ENCODE measurements around the gene CCDC144A. TPM values are rescaled to one million over a fixed set of nuclear protein-coding genes. Genes with fewer than 3 reads are reported as not detected.

Gene CCDC144A
- total and polyA plus RNA-seq, 7 donors: 1.9 to 21.2 (median 3.9) TPM; not detected in 2

Small RNA genes within 50 kb of the gene (small RNA-seq; reads per million reads assigned to genes)
- 0 reads per million in 3 donors for gene AC022596.1
- gene RNU6-405P: 0 reads per million in 3 donors

Other genes with a start within 250 kb of the CCDC144A start
- 1 to 10 TPM; 2.2 to 5.7 (median 3.9) TPM for gene LRRC75A, start 198.0 kb upstream of the CCDC144A start, total RNA-seq
- gene LRRC75A, start 198.0 kb upstream of the CCDC144A start, polyA plus RNA-seq: 10 to 100 TPM; 25.5 to 40.5 (median 37.2) TPM
- 1 to 10 TPM; 5.0 to 8.1 (median 7.4) TPM for gene ZNF287, start 121.0 kb upstream of the CCDC144A start, total RNA-seq
- 1 to 10 TPM in 2 of 3 donors, under 1 TPM in 1; 0.46 to 3.0 (median 1.8) TPM for gene ZNF287, start 121.0 kb upstream of the CCDC144A start, polyA plus RNA-seq
- gene ZNF624, start 36.4 kb upstream of the CCDC144A start, total RNA-seq: 1 to 10 TPM; 1.2 to 4.4 (median 2.9) TPM
- 1 to 10 TPM; 1.2 to 1.3 (median 1.2) TPM for gene ZNF624, start 36.4 kb upstream of the CCDC144A start, polyA plus RNA-seq

Measured in sigmoid colon (tissue), 7 donors.